Endothelial cell of umbilical vein (primary cell): ENCODE results near the gene CNN2.

ENCODE experiments used
- EZH2 ChIP-seq: IDR thresholded peaks from 2 replicates; pipeline ENCODE4 v1.6.1; 2012; ENCODE audit warnings: borderline replicate concordance, low read depth, mild to moderate bottlenecking, moderate library complexity, low read length, inconsistent platforms; ENCODE audit not compliant: severe bottlenecking
- FOS ChIP-seq: IDR thresholded peaks from 2 replicates; pipeline ENCODE4 v1.6.1; 2011; ENCODE audit warnings: mild to moderate bottlenecking, low read length, moderate library complexity, borderline replicate concordance; ENCODE audit not compliant: insufficient read depth
- GATA2 ChIP-seq: IDR thresholded peaks from 2 replicates; pipeline ENCODE4 v1.7.0; 2011; ENCODE audit warnings: low read depth, mild to moderate bottlenecking, moderate library complexity, mixed read lengths, low read length; ENCODE audit not compliant: insufficient read length, insufficient read depth
- JUN ChIP-seq: IDR thresholded peaks from 2 replicates; pipeline ENCODE4 v1.6.1; 2011; ENCODE audit warnings: borderline replicate concordance, low read depth; ENCODE audit not compliant: insufficient read length, insufficient read depth
- MYC ChIP-seq: IDR thresholded peaks from one replicate; pipeline ENCODE4 v1.6.1; 2011; ENCODE audit warnings: mild to moderate bottlenecking, low read depth, low read length
- POLR2A ChIP-seq: IDR thresholded peaks from 2 replicates; pipeline ENCODE4 v1.6.1; 2012; ENCODE audit warnings: low read depth, mild to moderate bottlenecking, control low read depth, low read length
- POLR2AphosphoS5 ChIP-seq: IDR thresholded peaks from 2 replicates; pipeline ENCODE4 v1.6.1; 2012; ENCODE audit warnings: low read depth, mild to moderate bottlenecking, control low read depth, low read length, moderate library complexity; ENCODE audit not compliant: insufficient read depth
- TF ChIP-seq, protein P1 (sequence below), 2 donors: IDR thresholded peaks; 1 replicate in 1 of 2; 2 replicates in 1 of 2; pipeline ENCODE4 v1.5.1; 2011; ENCODE audit warnings: low read length in 2 of 2, mild to moderate bottlenecking in 2 of 2, moderate library complexity in 2 of 2, control low read depth in 1 of 2, inconsistent platforms in 1 of 2, low read depth in 1 of 2; ENCODE audit not compliant: insufficient read depth in 1 of 2; ENCODE audit errors: extremely low read depth in 1 of 2
- TF ChIP-seq, protein P2 (sequence below): IDR thresholded peaks from 2 replicates; pipeline ENCODE4 v1.6.1; 2011; ENCODE audit not compliant: insufficient read depth, insufficient read length

- TF ChIP-seq, protein P1, sequence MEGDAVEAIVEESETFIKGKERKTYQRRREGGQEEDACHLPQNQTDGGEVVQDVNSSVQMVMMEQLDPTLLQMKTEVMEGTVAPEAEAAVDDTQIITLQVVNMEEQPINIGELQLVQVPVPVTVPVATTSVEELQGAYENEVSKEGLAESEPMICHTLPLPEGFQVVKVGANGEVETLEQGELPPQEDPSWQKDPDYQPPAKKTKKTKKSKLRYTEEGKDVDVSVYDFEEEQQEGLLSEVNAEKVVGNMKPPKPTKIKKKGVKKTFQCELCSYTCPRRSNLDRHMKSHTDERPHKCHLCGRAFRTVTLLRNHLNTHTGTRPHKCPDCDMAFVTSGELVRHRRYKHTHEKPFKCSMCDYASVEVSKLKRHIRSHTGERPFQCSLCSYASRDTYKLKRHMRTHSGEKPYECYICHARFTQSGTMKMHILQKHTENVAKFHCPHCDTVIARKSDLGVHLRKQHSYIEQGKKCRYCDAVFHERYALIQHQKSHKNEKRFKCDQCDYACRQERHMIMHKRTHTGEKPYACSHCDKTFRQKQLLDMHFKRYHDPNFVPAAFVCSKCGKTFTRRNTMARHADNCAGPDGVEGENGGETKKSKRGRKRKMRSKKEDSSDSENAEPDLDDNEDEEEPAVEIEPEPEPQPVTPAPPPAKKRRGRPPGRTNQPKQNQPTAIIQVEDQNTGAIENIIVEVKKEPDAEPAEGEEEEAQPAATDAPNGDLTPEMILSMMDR (IDR thresholded peaks at IDR 0.05; ENCODE audit: extremely low read depth in 1 of 2, insufficient read depth in 1 of 2, low read depth in 1 of 2, low read length in 2 of 2) = no peak
- TF ChIP-seq POLR2A (no peak), POLR2AphosphoS5 (no peak), EZH2 (no peak), MYC (no peak), JUN (no peak), GATA2 (no peak), FOS (no peak)
- TF ChIP-seq, protein P2, sequence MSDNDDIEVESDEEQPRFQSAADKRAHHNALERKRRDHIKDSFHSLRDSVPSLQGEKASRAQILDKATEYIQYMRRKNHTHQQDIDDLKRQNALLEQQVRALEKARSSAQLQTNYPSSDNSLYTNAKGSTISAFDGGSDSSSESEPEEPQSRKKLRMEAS = no peak
Measured at GRCh38 chr19:1041835-1042685, 15.7 kb downstream of the CNN2 start.
